Dedifferentiated amniotic fluid mesenchymal stem cell (primary cell): Measurements from ENCODE around the gene UBE2I.
"Not testable (repeated sequence)": the region's sequence is repeated elsewhere in the genome, so short reads cannot be mapped to it uniquely, and the experiment has no call there.

Source experiments
- DNase-seq: peaks from one replicate; pipeline ENCODE4 v3.0.0-alpha.2; 2016; ENCODE audit errors: extremely low spot score

The UBE2I gene

DNA sequence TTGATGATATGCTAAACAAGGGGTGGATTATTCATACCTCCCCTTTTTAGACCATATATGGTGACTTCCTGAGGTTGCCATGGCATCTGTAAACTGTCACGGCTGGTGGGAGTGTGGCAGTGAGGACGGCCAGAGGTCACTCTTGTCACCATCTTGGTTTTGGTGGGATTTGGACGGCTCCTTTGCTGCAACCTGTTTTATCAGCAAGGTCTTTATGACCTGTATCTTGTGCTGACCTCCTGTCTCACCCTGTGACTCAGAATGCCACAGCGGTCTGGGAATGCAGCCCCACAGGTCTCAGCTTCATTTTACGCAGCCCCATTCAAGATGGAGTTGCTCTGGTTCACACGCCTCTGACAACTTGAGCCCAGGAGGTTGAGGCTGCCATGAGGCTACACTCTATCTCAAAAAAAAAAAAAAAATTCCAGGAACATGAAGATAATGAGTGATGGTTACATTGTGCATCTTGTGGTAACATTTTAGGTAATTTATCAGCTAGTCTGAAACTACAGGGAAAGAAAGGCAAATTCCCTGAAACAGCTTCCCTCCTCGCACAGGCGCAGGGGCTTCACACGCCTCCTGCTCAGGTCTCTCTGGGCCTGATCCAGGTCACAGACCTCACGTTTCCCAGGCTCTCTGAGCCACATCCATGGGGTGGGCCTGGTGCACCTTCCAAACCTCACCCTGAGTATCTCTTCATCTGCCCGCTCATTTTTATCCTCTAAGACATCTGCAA lies 15.3 kb upstream of the UBE2I start:
- DNase-seq, result no peak

DNA sequence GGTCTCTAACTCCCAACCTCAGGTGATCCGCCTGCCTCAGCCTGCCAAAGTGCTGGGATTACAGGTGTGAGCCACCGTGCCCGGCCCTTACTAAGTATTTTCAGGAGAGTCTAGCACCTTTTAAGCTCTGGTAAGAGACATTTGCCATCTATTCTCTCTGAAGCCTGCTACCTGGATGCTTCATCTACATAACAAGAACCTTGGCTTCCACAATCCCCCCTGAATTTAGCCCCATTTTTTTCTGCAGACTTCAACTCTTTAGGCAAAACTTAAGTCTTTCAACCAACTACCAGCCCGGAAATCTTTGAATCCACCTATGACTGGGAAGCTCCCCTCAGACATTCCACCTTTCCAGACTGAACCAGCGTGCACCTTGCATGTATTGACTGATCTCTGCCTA lies 14.0 kb upstream of the UBE2I start:
- DNase-seq, result no peak

DNA sequence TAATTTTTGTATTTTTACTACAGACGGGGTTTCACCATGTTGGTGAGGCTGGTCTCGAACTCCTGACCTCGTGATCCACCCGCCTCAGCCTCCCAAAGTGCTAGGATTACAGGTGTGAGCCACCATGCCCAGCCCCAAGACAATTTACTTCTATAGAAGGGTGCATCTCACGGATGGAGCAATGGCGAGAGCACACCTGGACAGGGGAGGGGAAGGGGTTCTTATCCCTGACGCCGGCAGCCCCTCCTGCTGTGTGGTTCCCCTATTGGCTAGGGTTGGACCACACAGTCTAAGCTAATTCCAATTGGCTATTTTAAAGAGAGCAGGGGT lies 12.8 kb upstream of the UBE2I start:
- not testable (repeated sequence) for DNase-seq

DNA sequence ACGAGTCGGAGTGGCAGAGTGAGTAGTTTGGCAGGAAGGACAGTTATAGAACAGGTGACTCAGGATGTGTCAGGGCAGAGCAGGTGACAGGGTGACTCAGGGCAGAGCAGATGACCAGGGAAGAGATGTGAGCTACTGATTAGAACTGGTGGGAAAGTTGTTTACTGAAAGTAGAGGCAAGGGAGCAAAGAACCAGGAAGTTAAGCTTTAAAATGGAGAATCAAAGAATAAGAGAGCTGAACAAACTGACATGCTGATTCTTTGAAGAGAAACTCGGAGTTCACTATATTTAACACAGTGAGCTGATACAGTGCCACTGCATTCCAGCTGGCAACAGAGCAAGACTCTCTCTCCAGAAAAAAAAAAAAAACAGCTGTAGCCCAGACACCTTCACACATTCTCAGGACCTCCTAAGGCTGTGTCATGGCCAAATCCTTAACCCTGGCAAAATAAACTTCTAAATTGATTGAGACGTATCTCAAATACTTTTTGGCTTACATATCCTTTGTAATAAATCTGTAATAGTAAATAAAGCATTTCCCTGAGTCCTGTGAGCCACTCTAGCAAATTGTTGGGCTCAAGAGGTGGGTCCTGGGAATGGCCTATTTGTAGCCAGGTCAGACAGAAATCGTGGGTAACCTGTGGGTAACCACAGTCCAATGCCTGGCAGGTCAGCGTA lies 12.3 kb upstream of the UBE2I start:
- DNase-seq, result no peak

DNA sequence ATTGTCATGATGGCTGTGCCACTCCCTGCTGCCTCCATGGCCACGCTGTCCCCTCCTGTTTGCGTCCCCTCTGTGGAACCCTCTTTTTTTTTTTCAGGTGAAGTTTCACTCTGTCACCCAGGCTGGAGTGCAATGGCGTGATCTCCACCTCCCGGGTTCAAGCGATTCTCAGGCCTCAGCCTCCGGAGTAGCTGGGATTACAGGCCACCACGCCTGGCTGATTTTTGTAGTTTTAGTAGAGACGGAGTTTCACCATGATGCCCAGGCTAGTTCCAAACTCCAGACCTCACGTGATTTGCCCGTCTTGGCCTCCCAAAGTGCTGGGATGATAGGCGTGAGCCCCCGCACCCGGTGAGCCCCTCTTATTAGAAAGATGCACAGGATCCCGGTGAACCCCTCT lies 11.0 kb upstream of the UBE2I start:
- no peak for DNase-seq

GRCh38 chr16:1299012-1299867 lies 10.2 kb upstream of the UBE2I start:
- no peak for DNase-seq

DNA sequence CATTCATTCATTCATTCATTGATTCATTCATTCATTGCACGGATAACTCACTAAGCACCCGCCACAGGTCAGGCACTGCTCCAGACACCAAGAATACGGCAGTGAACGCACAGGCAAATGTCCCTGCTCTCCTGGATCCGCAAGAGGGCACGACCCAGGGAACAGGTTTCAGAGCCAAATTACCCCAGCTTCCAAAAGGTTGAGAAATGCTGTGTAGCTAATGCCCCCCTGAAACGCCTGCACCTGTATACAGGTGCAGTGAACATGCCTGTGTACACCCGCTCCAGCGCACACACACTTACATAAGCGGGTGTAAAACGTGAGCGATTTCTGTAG lies 9.6 kb upstream of the UBE2I start:
- no peak for DNase-seq

DNA sequence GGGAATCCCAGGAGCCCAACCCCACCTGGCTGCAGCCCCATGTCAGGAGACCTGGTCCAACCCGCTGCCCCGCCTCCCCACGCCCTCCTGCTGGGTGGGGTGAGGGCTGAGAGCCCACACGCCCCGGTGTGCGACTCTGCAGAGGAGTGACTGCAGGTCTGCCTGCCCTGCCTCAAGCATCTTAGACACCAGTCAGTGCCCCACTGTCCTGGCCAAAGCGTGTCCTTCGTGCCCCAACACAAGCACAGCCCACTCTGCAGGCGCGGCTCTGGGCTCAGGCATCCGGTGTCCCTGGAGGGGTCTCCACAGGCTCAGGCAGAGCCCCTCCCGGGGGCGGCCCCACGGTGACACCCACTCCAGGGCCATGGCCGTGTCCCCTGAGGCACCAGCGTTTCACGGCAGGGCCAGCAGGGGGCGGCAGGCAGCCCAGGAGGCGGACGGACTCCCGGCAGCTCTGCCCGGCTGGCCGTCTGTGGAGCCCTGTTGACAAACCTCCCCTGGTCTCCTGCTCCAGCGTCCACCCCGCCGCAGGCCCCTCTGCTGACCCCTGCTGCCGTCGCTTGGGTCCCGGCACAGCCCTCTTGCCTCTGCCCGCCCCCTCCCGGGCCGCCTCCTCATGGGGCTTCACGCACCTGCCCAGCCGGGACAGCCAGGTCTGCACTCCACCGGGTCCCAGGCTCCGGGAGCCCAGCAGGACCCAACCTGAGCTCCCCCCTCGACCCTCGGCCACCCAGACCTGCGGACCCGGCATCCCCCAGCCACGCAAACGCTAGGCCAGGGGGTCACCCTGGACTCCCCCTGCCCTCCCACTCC lies 8.6 kb upstream of the UBE2I start:
- DNase-seq, result no peak

- no peak for DNase-seq
Observed at GRCh38 chr16:1301562-1301961, 7.9 kb upstream of the UBE2I start.

DNA sequence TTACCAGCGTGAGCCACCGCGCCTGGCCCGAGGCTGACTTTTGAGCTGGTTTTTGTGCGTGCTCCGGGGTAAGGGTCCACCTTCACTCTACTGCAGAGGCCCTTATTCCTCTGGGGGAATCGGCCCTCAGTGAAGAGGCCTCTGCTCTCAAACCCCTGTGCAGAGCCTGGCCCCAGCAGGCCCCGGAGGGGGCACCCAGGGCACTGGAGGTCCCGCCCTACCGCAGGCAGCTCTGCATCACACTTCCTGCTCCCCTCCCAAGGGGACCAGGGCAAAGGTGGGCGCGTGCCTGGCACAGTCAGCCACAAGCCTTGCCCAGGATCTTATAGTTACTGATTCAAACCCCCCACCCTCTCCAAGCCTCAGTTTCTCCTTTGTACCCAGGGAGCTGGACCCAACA lies 3.6 kb upstream of the UBE2I start:
- no peak for DNase-seq

DNA sequence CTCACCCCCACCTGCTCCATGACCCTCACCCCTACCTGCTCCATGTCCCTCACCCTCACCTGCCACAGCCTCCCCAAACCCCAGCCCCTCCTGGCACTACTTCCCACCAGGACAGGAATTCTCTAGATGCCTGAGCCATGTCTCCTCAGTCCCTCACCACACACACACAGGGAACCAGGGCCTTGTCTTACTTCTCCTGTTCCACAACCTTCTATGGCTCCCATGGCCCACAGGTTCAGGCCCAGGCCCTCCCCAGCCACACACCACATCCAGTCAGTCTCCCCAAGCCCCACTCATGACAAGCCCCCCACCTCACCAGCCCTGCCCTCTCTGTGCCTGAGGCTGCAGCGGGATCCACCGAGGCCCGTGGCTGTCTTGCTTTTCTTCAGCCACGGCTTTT lies 3.1 kb upstream of the UBE2I start:
- no peak for DNase-seq

DNA sequence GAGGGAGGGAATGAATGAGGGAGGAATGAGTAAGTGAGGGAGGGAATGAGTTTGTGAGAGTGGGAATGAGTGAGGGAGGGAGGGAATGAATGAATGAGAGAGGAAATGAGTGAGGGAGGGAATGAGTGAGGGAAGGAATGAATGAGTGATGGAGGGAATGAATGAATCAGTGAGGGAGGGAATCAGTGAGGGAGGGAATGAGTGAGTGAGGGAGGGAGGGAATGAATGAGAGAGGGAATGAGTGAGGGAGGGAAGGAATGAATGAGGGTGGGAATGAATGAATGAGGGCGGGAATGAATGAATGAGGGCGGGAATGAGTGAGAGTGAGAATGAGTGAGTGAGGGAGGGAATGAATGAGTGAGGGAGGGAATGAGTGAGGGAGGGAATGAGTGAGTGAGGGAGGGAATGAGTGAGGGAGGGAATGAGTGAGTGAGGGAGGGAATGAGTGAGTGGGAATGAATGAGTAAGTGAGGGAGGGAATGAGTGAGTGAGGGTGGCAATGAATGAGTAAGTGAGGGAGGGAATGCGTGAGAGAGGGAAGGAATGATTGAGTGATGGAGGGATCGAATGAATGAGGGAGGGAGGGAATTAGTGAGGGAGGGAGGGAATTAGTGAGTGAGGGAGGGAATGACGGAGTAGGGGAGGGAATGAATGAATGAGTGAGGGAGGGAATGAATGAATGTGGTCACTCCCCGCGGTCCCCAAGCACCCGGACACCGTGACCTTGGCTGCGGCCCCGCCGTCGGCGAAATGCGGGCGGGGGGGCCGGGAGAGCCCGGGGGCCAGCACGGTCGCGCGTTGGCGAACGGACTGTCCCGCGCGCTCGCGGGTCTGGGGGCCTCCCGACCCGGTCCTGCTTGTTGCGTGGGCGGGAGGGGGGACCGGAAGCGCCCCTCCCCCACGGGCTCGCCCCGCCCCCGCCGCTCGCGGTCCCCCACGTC lies 1.1 kb upstream of the UBE2I start:
- DNase-seq, result no peak

- DNase-seq, result peak; percentile 22
Observed at GRCh38 chr16:1309888-1310831, 724 bp downstream of the UBE2I start.

- DNase-seq, result no peak
Observed at GRCh38 chr16:1310832-1311200, 1.4 kb downstream of the UBE2I start.

GRCh38 chr16:1311212-1311737 lies 1.8 kb downstream of the UBE2I start:
- DNase-seq, result no peak

GRCh38 chr16:1311738-1312466 lies 2.5 kb downstream of the UBE2I start:
- DNase-seq, result no peak

DNA sequence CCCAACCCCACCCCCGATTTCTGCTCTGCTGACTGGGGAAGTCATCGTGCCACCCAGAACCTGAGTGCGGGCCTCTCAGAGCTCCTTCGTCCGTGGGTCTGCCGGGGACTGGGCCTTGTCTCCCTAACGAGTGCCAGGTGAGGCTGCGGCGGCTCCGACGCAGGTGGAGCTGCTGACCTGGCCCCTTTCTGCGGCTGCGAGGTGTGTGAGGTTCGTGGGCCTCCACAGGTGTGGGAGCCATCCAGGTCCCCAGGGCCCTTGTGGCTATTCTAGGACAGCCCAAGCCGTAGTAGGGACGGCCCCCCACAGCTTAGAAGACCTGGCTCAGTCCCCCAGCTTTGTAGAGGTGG lies 3.0 kb downstream of the UBE2I start:
- no peak for DNase-seq

- no peak for DNase-seq
Observed at GRCh38 chr16:1312903-1313302, 3.5 kb downstream of the UBE2I start.

GRCh38 chr16:1313721-1314369 lies 4.4 kb downstream of the UBE2I start:
- DNase-seq, result no peak
